ENCODE results near the gene SEMA4F.

SEMA4F gene

DNA sequence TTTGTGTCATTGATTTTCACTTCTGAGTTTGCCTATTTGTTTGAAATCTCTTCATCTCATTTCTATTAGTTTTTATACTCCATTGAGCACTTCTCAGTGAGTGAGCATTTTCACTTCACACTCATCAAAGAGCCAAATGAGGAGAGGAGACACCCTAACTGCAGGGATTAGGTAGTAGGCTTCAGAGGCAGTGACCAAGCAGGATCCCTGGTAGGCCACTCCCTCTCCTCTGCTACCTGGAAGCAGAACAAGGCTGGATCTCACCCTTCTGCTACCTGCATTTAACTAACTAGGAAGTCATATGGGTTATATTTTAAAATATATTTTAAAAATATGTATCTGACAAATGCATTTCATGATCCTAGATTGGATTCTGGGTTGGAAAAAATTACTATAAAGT, 52.7 kb downstream of the SEMA4F start:
- DNase-seq (ENCODE audit: low spot score) = no peak

DNA sequence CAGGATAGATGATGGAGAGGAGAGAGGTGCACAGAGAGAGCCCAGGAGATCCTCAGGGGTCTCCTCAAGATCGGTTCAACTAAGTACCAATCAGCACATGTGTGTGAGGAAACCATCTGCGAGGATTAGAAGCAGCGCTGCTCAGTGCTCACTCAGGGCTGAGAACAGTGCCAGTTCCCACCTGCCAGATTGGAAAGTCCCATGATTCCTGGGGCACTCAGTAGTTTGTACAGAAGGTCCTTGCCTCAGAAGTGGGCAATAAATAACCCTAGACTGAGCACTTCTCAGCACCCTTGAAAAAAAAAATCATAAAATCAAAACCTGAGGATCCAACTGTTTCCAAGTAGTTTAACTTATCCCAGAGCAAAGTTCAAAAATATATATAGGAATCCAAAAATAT, 53.8 kb downstream of the SEMA4F start:
- DNase-seq (ENCODE audit: low spot score) = no peak

DNA sequence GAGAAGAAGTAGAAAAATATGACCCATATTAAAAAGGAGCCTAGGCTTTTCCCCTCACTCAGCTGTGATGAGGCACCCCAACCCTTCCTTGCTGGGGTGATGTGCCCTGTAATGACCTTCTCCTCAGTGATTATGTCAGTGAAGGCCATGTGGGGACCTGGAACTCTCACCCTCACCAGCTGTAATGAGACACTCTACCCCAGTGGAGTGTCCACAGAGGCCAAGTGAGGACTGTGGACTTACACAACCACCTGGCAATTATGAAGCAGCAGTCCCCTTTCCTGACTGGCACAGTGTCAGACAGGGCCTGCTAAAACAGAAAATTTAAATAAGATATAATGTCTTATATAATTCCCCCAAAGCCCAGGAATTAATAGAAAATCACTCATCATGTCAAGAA, 54.2 kb downstream of the SEMA4F start:
- DNase-seq (ENCODE audit: low spot score) = no peak

DNA sequence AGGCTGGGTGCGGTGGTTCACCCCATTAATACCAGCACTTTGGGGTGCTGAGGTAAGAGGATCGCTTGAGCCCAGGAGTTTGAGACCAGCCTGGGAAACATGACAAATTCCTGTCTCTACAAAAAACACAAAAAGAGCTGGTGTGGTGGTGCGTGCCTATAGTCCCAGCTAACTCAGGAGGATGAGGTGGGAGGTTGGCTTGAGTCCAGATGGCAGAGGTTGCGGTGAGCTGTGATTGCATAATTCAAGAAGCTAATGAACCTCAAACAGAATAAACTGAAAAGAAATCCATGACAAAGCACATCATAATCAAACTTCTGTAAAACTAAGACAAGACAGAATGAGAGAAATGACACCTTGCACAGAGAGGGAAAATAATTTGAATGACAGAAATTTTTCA, 54.8 kb downstream of the SEMA4F start:
- no peak for DNase-seq (ENCODE audit: low spot score)

DNA sequence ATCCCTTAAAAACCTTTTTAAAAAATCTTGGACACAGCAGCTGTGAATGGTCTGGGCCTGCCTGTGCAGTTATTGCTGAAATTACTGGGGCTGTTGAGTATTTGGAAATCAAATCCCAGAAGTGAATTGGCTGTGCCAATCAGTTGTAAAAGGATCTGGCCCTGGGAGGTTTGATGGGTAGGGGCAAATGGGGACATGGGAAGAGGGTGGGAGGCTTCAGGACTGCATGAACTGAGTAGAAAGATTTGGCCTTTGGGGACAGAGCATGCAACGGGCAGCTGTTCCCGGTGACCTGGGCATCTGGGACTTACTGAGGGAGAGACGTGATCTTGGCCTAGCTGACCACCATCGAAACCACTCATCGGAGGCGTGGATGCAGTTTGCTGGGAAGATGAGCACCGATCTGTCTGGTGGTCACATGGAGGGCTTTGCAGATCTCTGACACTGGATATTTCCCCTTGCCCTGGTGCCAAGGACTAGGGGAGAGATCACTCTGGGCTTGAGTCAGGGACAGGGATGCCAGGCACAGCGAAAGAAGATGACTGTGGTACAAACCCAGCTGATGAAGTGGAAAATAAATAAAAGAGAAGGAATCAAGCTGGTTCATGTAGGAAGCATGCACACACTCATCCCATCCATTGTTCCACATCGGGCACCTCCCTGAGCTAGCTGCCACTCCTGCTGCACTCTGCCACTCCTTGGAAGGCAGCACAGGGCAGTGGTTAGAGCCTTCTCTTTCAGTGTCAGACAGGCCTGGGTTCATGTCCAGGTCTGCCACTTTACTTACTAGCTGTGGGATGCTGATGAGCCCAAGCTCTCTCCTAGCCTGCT, 58.4 kb downstream of the SEMA4F start:
- DNase-seq (ENCODE audit: low spot score) = no peak

DNA sequence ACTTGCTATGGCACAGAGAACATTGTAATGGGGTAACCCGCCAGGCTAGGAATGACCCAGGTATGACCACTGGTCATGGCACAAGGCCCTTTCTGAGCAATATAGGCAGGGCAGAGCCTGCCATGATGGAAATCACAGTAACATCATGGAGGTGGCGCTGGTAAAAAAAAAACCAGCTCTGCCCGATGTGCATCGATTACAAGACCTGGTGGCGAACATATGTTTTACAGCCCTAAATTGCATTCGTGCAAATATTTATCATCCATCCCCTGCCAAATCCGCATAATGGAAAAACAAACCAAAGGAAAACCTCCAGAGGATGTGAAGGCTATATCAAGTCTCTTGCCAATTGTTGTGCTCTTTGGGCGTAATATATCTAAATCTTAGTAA, 60.6 kb downstream of the SEMA4F start:
- DNase-seq (ENCODE audit: low spot score) = no peak

DNA sequence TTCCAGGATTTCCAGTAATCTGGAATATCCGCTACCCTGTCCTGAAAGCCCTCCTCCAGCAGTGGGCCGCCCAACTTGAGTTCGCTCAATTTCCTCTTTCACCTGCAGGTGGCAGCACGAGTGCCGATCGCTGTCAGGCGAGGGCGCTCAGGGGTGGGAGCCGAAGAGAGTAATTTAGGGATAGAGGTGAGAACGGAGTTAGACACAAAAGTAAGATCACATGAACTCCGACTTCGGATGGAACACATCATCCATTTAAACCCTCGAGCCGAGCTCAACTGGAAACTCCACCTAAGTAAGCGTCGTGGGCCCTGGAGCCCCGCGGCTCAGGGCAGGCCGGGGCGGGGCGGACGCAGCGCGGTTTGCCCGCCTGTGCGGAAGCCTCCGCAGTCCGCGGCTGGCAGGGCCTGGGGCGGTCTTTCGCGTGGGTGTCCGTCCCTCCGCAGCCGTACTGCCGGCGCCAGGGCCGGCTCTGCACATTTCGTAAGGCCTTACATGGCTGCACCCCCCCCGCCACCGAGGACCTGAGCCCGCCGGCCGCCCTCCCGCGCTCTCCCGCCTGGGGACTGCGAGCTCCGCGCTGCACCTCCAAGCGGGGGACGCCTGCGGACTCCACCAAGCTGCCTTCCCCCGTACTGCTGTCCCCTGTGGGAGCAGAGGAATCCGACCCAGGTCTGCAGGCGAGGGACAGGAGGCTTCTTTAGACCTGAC, 61.2 kb downstream of the SEMA4F start:
- peak; percentile 43 for DNase-seq (ENCODE audit: low spot score)

DNA sequence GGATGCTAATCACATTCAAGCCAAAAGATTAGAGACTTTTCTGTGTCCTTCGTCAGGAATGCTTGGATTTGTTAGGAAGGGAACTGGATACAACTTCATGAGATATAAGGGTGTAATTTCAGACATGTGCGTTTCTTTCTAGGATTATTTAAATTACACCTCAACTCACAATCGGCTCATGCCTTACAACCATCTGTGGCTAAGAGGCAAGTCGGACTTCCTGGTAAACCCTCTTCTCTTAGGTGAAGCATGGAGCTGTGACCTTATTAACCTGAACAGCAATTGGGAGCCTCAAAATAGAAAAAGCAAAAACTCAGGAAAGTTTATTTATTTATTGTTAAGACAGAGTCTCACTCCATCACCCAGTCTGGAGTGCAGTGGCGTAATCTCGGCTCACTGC, 61.8 kb downstream of the SEMA4F start:
- DNase-seq (ENCODE audit: low spot score) = no peak

DNA sequence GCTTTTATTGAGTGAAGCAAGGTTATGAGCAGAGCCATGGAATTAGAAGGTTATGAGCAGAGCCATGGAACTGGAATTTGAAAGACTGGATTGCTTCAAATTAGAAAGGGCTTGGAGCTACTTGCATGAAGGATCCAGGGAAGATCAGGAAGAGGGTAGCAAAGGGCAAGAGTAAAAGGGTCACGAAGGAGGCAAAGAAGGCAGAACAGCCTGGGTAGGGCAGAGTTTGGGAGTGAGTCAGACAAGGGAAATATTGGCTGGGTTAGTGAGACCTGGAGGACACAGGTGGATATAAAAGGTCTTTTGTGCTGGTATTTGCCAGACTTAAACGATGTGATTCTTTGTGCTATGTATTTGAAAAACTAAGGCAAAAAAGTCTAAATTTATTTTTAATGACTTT, 65.0 kb downstream of the SEMA4F start:
- no peak for DNase-seq (ENCODE audit: low spot score)

DNA sequence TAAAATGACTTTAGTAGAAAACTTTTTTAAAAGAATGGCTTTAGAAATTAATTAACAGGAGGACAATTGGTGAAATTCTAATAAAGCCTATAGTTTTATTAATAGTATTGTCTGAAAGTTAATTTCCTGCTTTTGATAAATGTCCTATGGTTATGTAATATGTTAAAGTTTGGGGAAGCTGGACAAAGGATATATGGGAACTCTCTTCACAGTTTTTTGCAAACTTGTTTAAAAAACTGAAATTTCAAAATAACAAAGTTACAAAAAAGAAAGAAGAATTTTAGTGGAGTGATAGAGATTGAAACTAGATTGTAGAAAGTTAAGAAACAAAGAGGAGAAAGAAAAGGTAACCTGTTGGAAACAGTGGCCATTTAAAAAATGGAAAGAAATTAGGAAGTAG, 67.3 kb downstream of the SEMA4F start:
- no peak for DNase-seq (ENCODE audit: low spot score)

DNA sequence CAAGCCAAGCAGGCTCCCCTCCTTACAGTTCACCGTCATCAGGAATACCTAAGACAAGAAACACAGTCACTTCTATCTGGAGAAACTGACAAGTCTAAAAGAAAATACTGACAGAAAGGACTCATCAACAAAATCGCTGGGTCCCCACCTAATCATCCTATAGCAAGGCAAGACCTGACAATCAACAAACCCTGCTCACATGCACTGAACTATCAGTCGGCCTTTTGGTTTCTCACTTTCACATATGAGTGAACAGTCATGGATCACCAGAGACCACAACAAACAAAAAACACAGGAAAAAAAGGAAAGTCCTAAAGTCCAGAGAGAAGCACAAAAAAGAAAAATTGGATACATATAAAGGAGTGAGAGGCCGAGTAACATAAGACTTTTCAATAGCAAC, 70.4 kb downstream of the SEMA4F start:
- DNase-seq (ENCODE audit: low spot score) = no peak

DNA sequence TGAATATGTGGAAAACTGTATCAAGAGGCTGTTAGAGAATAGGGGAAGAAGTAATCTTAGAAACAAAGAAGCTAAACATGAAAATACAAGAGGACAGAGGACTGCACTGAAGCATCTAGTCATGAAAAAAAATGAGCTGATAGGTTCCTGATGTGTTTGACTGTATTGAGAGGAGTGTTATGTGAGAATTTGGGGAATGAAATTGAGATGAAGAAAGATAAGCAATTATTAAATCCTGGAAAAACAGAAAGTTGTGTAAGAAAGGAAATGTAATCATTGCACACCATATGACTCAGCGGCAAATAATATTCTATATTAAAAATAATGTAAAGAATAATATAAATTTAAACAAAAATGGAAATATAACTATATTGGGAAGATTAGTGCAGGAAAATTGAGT, 71.2 kb downstream of the SEMA4F start:
- no peak for DNase-seq (ENCODE audit: low spot score)

DNA sequence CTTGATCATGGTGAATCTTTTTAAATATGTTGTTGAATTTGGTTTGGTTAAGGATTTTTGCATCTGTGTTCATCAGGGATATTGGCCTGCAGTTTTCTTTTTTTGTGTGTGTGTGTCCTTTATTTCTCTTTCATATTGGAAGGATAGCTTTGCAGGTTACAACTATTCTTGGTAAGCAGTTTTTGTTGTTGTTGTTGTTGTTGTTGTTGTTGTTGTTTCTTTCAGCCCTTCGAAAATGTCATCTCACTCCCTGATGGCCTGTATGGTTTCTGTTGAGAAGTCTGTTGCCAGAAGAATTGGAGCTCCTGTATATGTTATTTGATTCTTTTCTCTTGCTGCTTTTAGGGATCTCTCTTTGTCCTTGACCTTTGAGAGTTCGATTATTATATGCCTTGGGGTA, 74.8 kb downstream of the SEMA4F start:
- no peak for DNase-seq (ENCODE audit: low spot score)

DNA sequence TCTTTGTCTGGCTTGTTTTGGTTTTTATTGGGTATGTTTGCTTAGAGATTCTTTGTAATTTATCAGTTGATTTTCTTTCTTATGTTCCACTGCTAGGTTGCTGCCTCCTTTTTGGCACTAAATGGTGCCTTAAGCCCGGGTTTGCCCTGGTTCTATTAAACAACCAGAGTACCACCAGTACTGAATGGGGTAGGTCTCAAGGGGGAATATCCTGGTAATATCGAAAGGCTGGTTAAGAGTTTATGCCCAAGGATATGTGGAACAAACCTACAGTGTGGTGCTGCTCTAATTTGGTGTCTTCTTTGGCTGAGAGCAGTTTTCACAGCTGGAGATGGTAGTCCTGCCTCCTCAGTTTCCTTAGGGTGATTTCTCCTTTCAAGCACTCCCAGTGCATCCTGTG, 76.5 kb downstream of the SEMA4F start:
- no peak for DNase-seq (ENCODE audit: low spot score)

Data from putamen (tissue), 1 donor.